K562 (cell line): ENCODE measurements around the gene AHNAK. TPM values are rescaled to one million over a fixed set of nuclear protein-coding genes. Genes with fewer than 3 reads are reported as not detected.

ENCODE experiments used
- ARID2 ChIP-seq: fragments of 450-650 bp; IDR thresholded peaks from 2 replicates; pipeline ENCODE4 v1.6.1; 2017; ENCODE audit warnings: antibody characterized with exemption, mild to moderate bottlenecking
- DNMT1 ChIP-seq: fragments of 450-650 bp; IDR thresholded peaks from 2 replicates; pipeline ENCODE4 v1.6.1; 2016; ENCODE audit warnings: antibody characterized with exemption, mild to moderate bottlenecking
- ELF4 ChIP-seq: fragments of 450-650 bp; formaldehyde crosslinking; IDR thresholded peaks from 2 replicates; pipeline ENCODE4 v1.4.0; 2022; ENCODE audit warnings: missing genetic modification characterization
- HMG20A ChIP-seq: fragments of 450-650 bp; formaldehyde crosslinking; conservative IDR thresholded peaks from 2 replicates; pipeline ENCODE4 v1.4.0; 2020; ENCODE audit warnings: mild to moderate bottlenecking, mixed read lengths
- JUN ChIP-seq, 2 experiments: sonication (generic) in 1 of 2; formaldehyde crosslinking in 1 of 2; IDR thresholded peaks; 2 replicates each; pipeline versions ENCODE4 v1.6.1 to v1.8.0; 2012 to 2022; ENCODE audit warnings: borderline replicate concordance in 2 of 2, mild to moderate bottlenecking in 2 of 2, improper control_type of control experiment in 1 of 2, low read depth in 1 of 2, low read length in 1 of 2, missing genetic modification reagents in 1 of 2
- NBN ChIP-seq: fragments of 450-650 bp; IDR thresholded peaks from 2 replicates; pipeline ENCODE4 v1.6.1; 2016; ENCODE audit warnings: low read depth, mild to moderate bottlenecking
- RERE ChIP-seq: sonication (generic); formaldehyde crosslinking; IDR thresholded peaks from 2 replicates; pipeline ENCODE4 v1.8.0; 2023; ENCODE audit warnings: missing genetic modification reagents, mild to moderate bottlenecking, borderline replicate concordance
- ZFX ChIP-seq: sonication (generic); formaldehyde crosslinking; IDR thresholded peaks from 2 replicates; pipeline ENCODE4 v1.8.0; 2022; ENCODE audit warnings: mild to moderate bottlenecking, missing genetic modification reagents, moderate library complexity
- ZNF197 ChIP-seq: fragments of 200-800 bp; sonication (Bioruptor generic); IDR thresholded peaks from 2 replicates; pipeline ENCODE4 v1.6.1; 2016; ENCODE audit warnings: low read depth, missing genetic modification characterization, missing compliant biosample characterization
- ZNF224 ChIP-seq: sonication (generic); formaldehyde crosslinking; IDR thresholded peaks from 2 replicates; pipeline ENCODE4 v1.8.0; 2022; ENCODE audit warnings: mild to moderate bottlenecking, missing genetic modification reagents
- ZNF311 ChIP-seq: fragments of 250-450 bp; sonication (Bioruptor Pico); IDR thresholded peaks from 2 replicates; pipeline ENCODE4 v1.4.0; 2020; ENCODE audit warnings: mild to moderate bottlenecking, moderate library complexity
- ZNF318 ChIP-seq, 2 experiments: fragments of 450-650 bp; IDR thresholded peaks; 2 replicates each; pipeline ENCODE4 v1.6.1; 2016; ENCODE audit warnings: mild to moderate bottlenecking in 2 of 2, borderline replicate concordance in 1 of 2, low read depth in 1 of 2, moderate library complexity in 1 of 2
- polyA plus RNA-seq, 8 experiments: library from polyadenylated mRNA; depleted of rRNA in 4 of 8; stranded (reverse) in 5 of 8; unstranded in 3 of 8; fragments of >200 nt; fragmentation: Nextera tagmentation in 2 of 8; fragmentation: Illumina TruSeq in 1 of 8; extraction: Ambion mirVana in 2 of 8; extraction: Trizol in 1 of 8; gene quantifications; 2 replicates each; pipeline versions ENCODE4 v1.2.1 to v1.2.3, GENCODE V29; 2011 to 2014; ENCODE audit warnings: inconsistent platforms in 1 of 8, missing spikeins in 1 of 8
- total RNA-seq, 7 experiments: library from RNA; depleted of rRNA in 6 of 7; stranded (reverse); fragments of >200 nt in 6 of 7; fragmentation: Illumina TruSeq in 2 of 7; extraction: Trizol in 2 of 7; gene quantifications; 2 replicates each; pipeline versions ENCODE4 v1.2.1 to v1.2.3, GENCODE V29; 2011 to 2021; ENCODE audit warnings: low replicate concordance in 1 of 7

Gene AHNAK
- total and polyA plus RNA-seq, 9 of the 15 experiments (the other 6 are each of a cell fraction or from before 2014, with no cell fraction given): 1.5 to 89.7 (median 45.0) TPM

- no peak for TF ChIP-seq HMG20A
- TF ChIP-seq ZNF224: no peak
- TF ChIP-seq NBN: peak; percentile 90
- TF ChIP-seq ZNF311 (CRISPR knock-in tag): no peak
- no peak for TF ChIP-seq ZNF318 (IDR thresholded peaks at IDR 0.05; ENCODE audit: borderline replicate concordance in 1 of 2, low read depth in 1 of 2)
- no peak for TF ChIP-seq ZNF197
- peak; percentile 77 for TF ChIP-seq ELF4 (CRISPR knock-in tag)
- TF ChIP-seq JUN (IDR thresholded peaks at IDR 0.05; ENCODE audit: borderline replicate concordance, low read depth, low read length): peak; percentile 69
- no peak; the same call in 1 of the 2 replicates for TF ChIP-seq JUN (CRISPR knock-in tag; IDR thresholded peaks at IDR 0.05; ENCODE audit: borderline replicate concordance)
- no peak for TF ChIP-seq RERE (CRISPR knock-in tag)
- TF ChIP-seq ARID2: no peak
- TF ChIP-seq DNMT1: no peak
- peak; percentile 56 for TF ChIP-seq ZFX (CRISPR knock-in tag)
Observed at GRCh38 chr11:62591448-62592145, 45.0 kb upstream of the AHNAK start, which contains the start of gene TUT1 (continued).
